ENCODE measurements around the gene SPAG16. TPM values are rescaled to one million over a fixed set of nuclear protein-coding genes. Genes with fewer than 3 reads are reported as not detected.
"Not testable (repeated sequence)": the region's sequence is repeated elsewhere in the genome, so short reads cannot be mapped to it uniquely, and the experiment has no call there.

Gene SPAG16
- polyA plus RNA-seq, 4 donors = 37.2 to 72.6 (median 65.7) TPM

DNA sequence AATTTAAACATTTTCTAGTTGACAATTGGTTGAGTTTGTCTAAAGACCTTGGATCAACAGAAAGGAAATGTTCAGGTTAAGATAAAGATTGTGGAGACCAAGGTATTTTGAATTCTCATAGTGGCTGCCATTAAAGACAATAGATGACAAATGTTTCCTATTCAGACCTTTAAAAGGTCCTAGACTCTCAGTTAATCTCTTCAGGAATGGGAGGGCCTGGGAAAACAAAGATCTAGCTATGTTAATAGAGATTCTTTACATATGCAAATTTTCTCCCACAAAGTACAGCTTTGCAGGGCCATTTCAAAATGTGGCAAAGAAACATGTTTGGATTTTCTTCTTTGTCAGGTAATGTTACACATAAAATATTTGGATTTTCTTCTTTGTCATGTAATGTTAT is 403.9 kb downstream of the SPAG16 start:
- DNase-seq (ENCODE audit: low read depth in 4 of 4, low spot score in 3 of 4) = no peak

- DNase-seq (ENCODE audit: low read depth in 4 of 4, low spot score in 3 of 4) = not testable (repeated sequence)
Observed at GRCh38 chr2:213688825-213689224, 404.6 kb downstream of the SPAG16 start.

- no peak for DNase-seq (ENCODE audit: low read depth in 4 of 4, low spot score in 3 of 4)
Observed at GRCh38 chr2:213689585-213689984, 405.3 kb downstream of the SPAG16 start.

GRCh38 chr2:213691351-213691750 is 407.1 kb downstream of the SPAG16 start:
- DNase-seq (ENCODE audit: low read depth in 4 of 4, low spot score in 3 of 4) = no peak

DNA sequence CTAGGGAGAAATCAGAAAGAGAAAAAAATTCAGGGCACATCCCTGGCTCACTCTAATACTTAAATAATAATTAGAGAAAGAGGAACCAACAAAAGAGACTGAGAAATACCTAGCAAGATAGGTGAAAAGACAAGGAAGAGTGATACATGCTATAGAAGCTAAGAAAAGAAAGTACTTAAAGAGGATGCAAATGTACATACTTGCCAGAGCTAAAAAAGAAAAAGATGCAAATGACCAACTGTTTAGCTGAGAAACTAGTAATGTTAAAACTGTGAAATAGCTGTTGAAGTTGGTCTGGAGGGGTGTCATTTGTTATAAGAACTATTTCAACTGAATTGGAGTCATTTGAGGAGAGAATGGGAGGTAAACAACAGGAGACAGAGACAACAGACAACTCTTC is 412.2 kb downstream of the SPAG16 start:
- no peak for DNase-seq (ENCODE audit: low read depth in 4 of 4, low spot score in 3 of 4)

DNA sequence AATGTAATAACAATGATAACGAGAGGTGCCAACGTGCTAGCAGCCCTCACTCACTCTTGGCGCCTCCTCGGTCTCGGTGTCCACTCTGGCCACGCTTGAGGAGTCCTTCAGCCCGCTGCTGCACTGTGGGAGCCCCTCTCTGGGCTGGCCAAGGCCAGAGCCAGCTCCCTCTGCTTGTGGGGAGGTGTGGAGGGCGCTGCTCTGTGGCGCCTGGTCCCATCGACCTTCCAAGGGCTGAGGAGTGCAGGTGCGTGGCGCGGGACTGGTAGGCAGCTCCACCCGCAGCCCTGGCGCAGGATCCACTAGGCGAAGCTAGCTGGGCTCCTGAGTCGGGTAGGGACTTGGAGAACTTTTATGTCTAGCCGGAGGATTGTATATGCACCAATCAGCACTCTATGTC is 417.1 kb downstream of the SPAG16 start:
- DNase-seq (ENCODE audit: low read depth in 4 of 4, low spot score in 3 of 4) = not testable (repeated sequence)

GRCh38 chr2:213703406-213704098 is 419.3 kb downstream of the SPAG16 start:
- no peak for DNase-seq (ENCODE audit: low read depth in 4 of 4, low spot score in 3 of 4)

DNA sequence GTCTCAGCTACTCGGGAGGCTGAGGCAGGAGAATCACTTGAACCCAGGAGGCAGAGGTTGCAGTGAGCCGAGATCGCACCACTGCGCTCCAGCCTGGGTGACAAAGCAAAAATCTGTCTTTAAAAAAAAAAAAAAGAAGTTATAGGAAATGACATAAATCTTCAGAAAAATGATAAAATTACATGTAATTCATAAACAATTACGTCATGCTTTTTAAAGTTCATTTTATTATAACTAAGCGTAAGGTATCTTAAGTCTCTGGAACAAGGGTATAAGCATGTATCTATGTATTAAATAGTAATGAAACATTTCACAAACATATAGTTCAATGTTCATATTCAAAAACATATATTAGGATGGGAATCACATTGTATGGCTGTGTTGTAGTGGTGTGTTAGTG is 425.9 kb downstream of the SPAG16 start:
- no peak for DNase-seq (ENCODE audit: low read depth in 4 of 4, low spot score in 3 of 4)

DNA sequence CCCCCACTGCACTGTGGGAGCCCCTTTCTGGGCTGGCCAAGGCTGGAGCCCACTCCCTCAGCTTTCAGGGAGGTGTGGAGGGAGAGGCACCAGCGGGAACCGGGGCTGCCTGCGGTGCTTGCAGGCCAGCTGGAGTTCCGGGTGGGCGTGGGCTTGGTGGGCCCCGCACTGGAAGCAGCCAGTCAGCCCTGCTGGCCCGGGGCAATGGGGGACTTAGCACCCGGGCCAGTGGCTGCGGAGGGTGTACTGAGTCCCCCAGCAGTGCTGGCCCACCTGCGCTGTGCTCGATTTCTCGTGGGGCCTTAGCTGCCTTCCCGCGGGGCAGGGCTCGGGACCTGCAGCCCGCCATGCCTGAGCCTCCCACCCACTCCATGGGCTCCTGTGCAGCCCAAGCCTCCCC is 434.1 kb downstream of the SPAG16 start:
- DNase-seq (ENCODE audit: low read depth in 4 of 4, low spot score in 3 of 4) = not testable (repeated sequence)

- DNase-seq (ENCODE audit: low read depth in 4 of 4, low spot score in 3 of 4) = no peak
Observed at GRCh38 chr2:213722565-213722964, 438.3 kb downstream of the SPAG16 start.

DNA sequence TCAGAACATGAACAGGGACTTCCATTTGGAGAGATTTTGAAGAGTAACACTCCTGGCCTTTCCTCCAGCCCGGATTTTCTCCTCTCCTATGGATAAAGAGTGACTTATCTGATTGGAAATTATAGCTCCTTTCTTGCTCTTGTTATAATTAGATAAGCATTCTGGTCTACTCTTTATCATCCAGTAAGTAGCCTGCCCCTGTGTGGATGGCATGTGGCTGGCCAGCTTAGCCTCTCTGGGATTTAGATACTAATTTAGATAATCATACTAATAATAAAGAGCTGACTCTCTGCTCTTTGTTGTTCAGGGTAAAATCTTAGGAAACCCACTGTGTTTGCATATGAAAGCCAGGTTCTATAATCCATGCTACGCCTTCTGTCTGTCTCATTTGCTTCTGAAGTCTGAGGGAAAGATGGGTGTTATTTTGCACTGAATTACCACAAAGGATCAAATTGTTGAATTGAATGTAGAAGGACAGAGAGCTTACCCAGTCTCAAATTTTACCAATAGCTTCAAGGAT is 438.8 kb downstream of the SPAG16 start:
- no peak for DNase-seq (ENCODE audit: low read depth in 4 of 4, low spot score in 3 of 4)

GRCh38 chr2:213723707-213724106 is 439.4 kb downstream of the SPAG16 start:
- DNase-seq (ENCODE audit: low read depth in 4 of 4, low spot score in 3 of 4) = no peak

- no peak for DNase-seq (ENCODE audit: low read depth in 4 of 4, low spot score in 3 of 4)
Observed at GRCh38 chr2:213726101-213726500, 441.8 kb downstream of the SPAG16 start.

DNA sequence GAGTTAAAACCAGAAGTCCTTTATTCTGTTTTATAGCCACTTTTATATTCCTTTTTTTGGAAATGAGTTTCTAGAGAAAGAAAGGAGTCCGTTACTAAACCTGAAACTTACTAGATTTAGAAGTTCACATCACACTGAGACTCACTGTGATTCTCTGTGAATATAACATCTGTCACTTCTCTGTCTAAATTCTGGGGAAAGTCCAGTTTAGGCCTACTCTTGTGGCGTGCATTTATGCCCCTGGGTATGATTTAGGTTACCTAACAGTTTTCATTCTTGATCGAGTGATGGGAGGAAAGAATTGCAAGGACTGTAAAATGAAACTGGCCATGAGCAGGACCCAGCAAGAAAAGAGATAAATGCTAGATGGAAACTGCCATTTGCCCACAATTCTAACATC is 449.6 kb downstream of the SPAG16 start:
- DNase-seq (ENCODE audit: low read depth in 4 of 4, low spot score in 3 of 4) = no peak

GRCh38 chr2:213740453-213740852 is 456.2 kb downstream of the SPAG16 start:
- DNase-seq (ENCODE audit: low read depth in 4 of 4, low spot score in 3 of 4) = no peak

DNA sequence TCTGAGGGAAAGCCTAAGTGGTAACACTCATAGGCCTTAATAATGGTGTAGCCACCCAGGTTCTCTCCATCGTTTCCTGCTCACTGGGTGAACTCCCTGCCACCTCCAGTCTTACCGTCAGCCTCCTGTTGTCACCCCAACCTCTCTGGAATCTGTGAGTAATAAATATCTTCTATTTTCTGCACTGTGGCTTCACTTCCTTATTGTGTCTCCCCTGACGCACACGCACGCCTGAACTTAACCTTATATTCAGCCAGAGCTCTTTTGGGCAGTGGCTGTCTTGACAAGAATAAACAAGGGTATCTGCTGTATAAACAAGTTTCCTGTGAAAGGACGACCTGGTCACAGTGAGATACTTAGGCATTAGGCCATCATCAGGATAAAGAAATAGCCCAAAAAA is 467.2 kb downstream of the SPAG16 start:
- DNase-seq (ENCODE audit: low read depth in 4 of 4, low spot score in 3 of 4) = no peak

- DNase-seq (ENCODE audit: low read depth in 4 of 4, low spot score in 3 of 4) = no peak
Observed at GRCh38 chr2:213752575-213752974, 468.3 kb downstream of the SPAG16 start.

DNA sequence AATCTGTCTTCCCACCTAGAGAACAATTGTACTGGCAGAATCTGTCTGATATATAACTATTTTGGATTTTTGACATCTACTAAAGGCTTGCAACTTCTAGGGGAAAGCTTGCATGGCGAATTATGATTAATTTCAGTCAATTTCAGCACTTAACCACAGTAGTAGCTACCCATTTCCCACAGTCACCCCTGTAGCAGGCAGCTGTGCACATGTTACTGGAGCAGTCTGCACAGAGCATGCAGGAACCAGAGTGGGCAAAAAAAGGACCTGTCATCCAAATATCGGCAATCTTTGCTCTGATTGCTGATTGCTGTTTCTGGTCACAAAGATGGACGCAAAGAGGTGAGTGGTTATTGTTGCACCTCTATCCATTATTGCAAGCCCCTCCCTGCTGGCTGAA is 473.3 kb downstream of the SPAG16 start:
- DNase-seq (ENCODE audit: low read depth in 4 of 4, low spot score in 3 of 4) = no peak

- no peak for DNase-seq (ENCODE audit: low read depth in 4 of 4, low spot score in 3 of 4)
Observed at GRCh38 chr2:213763354-213763753, 479.1 kb downstream of the SPAG16 start.

- no peak for DNase-seq (ENCODE audit: low read depth in 4 of 4, low spot score in 3 of 4)
Observed at GRCh38 chr2:213763963-213764362, 479.7 kb downstream of the SPAG16 start.

DNA sequence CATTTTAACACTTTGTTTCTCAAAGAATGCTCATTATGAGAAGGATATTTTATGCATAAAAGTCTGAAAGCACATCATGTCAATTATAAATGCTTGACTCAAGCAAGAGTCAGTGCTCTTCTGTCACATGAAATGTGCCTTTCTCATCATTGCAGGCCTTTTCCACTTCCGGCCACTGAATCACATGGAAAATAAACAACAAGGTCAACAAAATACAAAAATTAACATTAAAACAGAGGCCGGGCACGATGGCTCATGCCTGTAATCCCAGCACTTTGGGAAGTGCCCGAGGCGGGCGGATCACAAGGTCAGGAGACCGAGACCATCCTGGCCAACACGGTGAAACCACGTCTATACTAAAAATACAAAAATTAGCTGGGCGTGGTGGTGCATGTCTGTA is 480.6 kb downstream of the SPAG16 start:
- no peak for DNase-seq (ENCODE audit: low read depth in 4 of 4, low spot score in 3 of 4)

DNA sequence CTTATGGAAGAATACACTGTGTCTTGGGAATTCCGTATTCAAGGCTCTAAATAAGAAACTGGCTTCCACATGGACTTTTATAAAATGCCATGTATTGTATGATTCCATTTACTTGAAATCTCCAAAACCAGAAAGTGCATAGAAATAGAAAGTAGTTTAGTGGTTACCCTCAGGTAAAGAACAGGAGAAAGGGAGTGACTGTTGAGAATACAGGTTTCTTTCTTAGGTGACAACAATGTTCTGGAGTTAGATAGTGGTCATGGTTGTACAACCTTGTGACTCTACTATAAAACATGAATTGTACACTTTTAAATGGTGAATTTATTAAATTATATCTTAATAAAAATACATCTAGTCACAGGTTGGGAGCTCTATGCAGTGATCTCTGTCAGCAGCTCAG is 481.8 kb downstream of the SPAG16 start:
- no peak for DNase-seq (ENCODE audit: low read depth in 4 of 4, low spot score in 3 of 4)

DNA sequence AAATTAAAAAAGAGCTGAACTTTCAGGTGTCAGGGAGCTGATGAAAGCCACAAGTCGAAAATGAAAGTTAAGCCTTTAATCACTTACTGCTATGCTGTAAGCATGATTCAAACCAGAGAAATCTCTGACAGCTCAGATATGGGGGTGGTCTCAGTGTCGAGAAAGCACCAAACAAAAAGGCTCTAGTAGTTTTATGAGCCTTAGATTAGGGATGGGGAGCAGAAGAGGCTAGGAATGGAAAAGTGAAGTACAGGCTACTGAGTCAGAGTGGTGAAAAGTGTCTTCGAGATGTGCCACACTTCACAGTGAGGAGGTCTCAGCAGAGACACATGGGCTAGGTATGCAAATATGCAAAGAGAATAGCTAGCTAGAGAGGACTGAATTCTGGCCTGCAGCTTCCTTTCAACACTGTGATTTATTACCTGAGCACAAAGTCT is 482.2 kb downstream of the SPAG16 start:
- no peak for DNase-seq (ENCODE audit: low read depth in 4 of 4, low spot score in 3 of 4)
